AG10803 (cell line): Measurements from ENCODE around the gene ALS2CL.

Source experiments
- DNase-seq: peaks from one replicate; pipeline ENCODE4 v3.0.0; 2010; ENCODE audit warnings: low read depth
- H3K4me3 ChIP-seq: 2 replicates; pipeline ENCODE4 v1.5.1; 2011; ENCODE audit warnings: mild to moderate bottlenecking, low read length, control low read depth
- TF ChIP-seq, protein P1 (sequence below): conservative IDR thresholded peaks from 2 replicates; pipeline ENCODE4 v1.5.1; 2011; ENCODE audit warnings: mild to moderate bottlenecking, low read length, control low read depth, inconsistent platforms

Gene ALS2CL

GRCh38 chr3:46639221-46639620 lies 54.3 kb downstream of the ALS2CL start:
- TF ChIP-seq, protein P1, sequence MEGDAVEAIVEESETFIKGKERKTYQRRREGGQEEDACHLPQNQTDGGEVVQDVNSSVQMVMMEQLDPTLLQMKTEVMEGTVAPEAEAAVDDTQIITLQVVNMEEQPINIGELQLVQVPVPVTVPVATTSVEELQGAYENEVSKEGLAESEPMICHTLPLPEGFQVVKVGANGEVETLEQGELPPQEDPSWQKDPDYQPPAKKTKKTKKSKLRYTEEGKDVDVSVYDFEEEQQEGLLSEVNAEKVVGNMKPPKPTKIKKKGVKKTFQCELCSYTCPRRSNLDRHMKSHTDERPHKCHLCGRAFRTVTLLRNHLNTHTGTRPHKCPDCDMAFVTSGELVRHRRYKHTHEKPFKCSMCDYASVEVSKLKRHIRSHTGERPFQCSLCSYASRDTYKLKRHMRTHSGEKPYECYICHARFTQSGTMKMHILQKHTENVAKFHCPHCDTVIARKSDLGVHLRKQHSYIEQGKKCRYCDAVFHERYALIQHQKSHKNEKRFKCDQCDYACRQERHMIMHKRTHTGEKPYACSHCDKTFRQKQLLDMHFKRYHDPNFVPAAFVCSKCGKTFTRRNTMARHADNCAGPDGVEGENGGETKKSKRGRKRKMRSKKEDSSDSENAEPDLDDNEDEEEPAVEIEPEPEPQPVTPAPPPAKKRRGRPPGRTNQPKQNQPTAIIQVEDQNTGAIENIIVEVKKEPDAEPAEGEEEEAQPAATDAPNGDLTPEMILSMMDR, result no peak
- H3K4me3 ChIP-seq, result no peak overlapping the region
- no peak for DNase-seq

DNA sequence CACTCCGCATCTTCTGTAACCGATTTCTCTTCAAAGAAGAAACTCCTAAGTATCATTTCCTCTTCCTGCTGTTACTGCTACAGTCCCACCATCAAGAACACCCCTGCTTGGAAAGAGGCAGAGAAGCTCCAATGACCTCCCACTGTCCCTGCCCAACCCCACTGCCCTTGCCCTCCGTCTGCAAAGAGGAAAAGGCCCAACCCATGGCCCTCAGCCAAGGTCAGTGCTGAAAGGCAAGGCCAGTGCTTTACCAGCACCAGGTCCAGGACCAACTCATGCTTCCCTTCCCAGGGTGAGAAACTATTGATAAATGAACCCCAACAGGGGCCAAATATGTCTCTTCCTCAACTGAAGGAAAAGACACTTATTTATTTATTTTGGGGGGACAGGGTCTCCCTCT lies 58.6 kb downstream of the ALS2CL start:
- TF ChIP-seq, protein P1, result no peak
- DNase-seq, result no peak
- H3K4me3 ChIP-seq, result no peak overlapping the region

DNA sequence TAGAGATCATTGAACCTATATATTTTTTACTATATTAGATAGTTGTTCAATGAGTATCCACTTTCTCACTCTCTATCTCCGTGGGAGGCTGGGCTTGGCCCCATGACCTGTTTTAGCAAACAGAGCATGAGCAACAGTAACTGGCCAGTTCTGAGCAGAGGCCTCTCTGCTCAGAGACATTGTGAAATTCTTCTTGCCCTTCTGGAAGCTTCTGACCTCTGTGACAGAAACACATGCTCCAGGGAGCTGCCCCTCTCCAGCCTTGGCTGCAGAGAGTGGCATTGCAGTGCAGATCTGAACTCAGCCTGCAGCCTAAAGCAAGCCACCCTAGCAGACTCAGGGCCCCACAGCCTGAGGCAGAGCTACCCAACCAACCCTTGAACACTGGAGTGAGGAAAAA lies 60.7 kb downstream of the ALS2CL start:
- TF ChIP-seq, protein P1, result no peak
- no peak overlapping the region for H3K4me3 ChIP-seq
- DNase-seq, result no peak

- DNase-seq, result peak; percentile 75
- TF ChIP-seq, protein P1, result peak; percentile 96
- H3K4me3 ChIP-seq, result peak overlapping the region; percentile 44
Measured at GRCh38 chr3:46629551-46630517, 63.6 kb downstream of the ALS2CL start.

DNA sequence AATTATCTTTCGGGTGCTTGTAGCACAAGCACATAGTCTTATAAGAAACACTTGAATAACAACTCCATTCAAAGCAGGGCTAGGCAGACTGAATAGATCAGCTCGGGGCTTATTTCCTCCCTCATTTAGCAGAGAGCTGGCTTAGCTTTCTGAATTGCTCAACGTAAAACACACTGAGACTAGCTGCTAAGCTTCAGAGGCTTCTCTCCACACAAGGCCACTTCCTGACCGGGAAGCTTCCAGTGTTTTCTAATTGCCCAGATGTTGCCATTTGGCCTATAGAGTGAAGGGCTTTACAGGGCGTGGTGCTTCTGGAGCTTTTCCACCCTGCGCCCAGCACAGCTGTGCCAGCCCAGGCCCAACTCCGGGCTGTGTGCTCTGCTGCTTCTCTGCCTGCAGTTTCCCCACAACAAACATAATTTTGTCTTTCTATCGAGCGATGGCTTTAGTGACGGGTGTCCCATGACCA lies 64.5 kb downstream of the ALS2CL start:
- H3K4me3 ChIP-seq, result no peak overlapping the region
- DNase-seq, result peak; percentile 75
- TF ChIP-seq, protein P1, result no peak

- DNase-seq, result no peak
- TF ChIP-seq, protein P1, result no peak
- H3K4me3 ChIP-seq, result no peak overlapping the region
Measured at GRCh38 chr3:46627078-46627477, 66.4 kb downstream of the ALS2CL start.

GRCh38 chr3:46626039-46626438 lies 67.4 kb downstream of the ALS2CL start:
- TF ChIP-seq, protein P1, result no peak
- DNase-seq, result no peak
- H3K4me3 ChIP-seq, result no peak overlapping the region
